ENCODE data around the gene EFTUD2.

Gene EFTUD2

GRCh38 chr17:44887016-44887415 lies 12.2 kb downstream of the EFTUD2 start:
- DNase-seq = no peak

GRCh38 chr17:44884941-44885340 lies 14.3 kb downstream of the EFTUD2 start:
- no peak for DNase-seq

GRCh38 chr17:44881145-44881544 lies 18.1 kb downstream of the EFTUD2 start:
- DNase-seq = no peak

- no peak for DNase-seq
Observed at GRCh38 chr17:44880062-44880461, 19.2 kb downstream of the EFTUD2 start.

GRCh38 chr17:44879376-44879775 lies 19.9 kb downstream of the EFTUD2 start:
- DNase-seq = no peak

- DNase-seq = peak; percentile 41
Observed at GRCh38 chr17:44878627-44879221, 20.5 kb downstream of the EFTUD2 start.

GRCh38 chr17:44877121-44877520 lies 22.1 kb downstream of the EFTUD2 start:
- DNase-seq = no peak

GRCh38 chr17:44875761-44876160 lies 23.5 kb downstream of the EFTUD2 start:
- DNase-seq = no peak

GRCh38 chr17:44872131-44872768 lies 27.0 kb downstream of the EFTUD2 start:
- no peak for DNase-seq

GRCh38 chr17:44871556-44871955 lies 27.7 kb downstream of the EFTUD2 start:
- no peak for DNase-seq

- no peak for DNase-seq
Observed at GRCh38 chr17:44867841-44868240, 31.4 kb downstream of the EFTUD2 start.

GRCh38 chr17:44865931-44866330 lies 33.3 kb downstream of the EFTUD2 start:
- no peak for DNase-seq

GRCh38 chr17:44865231-44865660 lies 34.0 kb downstream of the EFTUD2 start:
- DNase-seq = peak; percentile 77

GRCh38 chr17:44864831-44865230 lies 34.4 kb downstream of the EFTUD2 start:
- no peak for DNase-seq

- no peak for DNase-seq
Observed at GRCh38 chr17:44863061-44863918, 36.0 kb downstream of the EFTUD2 start.

- DNase-seq = no peak
Observed at GRCh38 chr17:44862278-44862914, 36.8 kb downstream of the EFTUD2 start.

- DNase-seq = no peak
Observed at GRCh38 chr17:44859701-44860100, 39.5 kb downstream of the EFTUD2 start.

- DNase-seq = no peak
Observed at GRCh38 chr17:44854192-44854591, 45.1 kb downstream of the EFTUD2 start.

- no peak for DNase-seq
Observed at GRCh38 chr17:44850612-44851011, 48.6 kb downstream of the EFTUD2 start.

GRCh38 chr17:44850025-44850424 lies 49.2 kb downstream of the EFTUD2 start:
- DNase-seq = no peak

GRCh38 chr17:44848961-44849489 lies 50.2 kb downstream of the EFTUD2 start:
- DNase-seq = no peak

- no peak for DNase-seq
Observed at GRCh38 chr17:44848257-44848795, 50.9 kb downstream of the EFTUD2 start.

- no peak for DNase-seq
Observed at GRCh38 chr17:44847586-44847985, 51.7 kb downstream of the EFTUD2 start, which contains the start of gene HIGD1B. Gene HIGD1B, plus strand, starts transcription at chr17:44847883. Its CDS starts 270 bp downstream, at chr17:44848153.
